ENCODE measurements around the gene OXNAD1. TPM values are rescaled to one million over a fixed set of nuclear protein-coding genes. Genes with fewer than 3 reads are reported as not detected.

Gene OXNAD1
- total and polyA plus RNA-seq, 2 donors (not counting 1 experiment from before 2014, with no cell fraction given), result 6.4 to 10.4 TPM

DNA sequence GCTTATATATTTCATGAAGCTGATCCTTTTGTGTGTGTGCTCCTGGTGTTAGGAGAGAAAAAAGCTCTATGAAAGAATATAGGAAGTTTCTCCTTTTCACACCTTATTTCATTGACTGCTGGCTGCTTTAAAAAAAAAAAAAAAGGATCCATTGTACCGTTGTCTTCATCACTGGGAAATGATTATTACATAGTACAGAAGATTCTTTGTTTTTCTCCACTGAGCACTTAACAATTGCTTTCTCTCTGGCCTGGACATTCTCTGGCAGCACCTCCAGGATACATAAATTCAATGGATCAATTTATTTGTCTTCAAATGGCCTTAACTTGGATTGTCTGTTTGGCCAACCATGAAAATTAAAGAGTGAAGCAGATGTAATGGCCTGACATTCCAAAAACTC, 37.4 kb upstream of the OXNAD1 start:
- Histone ChIP-seq H3K36me3 (ENCODE audit: control insufficient read depth, insufficient read depth, low read length) (no peaks in the 10 kb centered on the region), H3K9me3 (ENCODE audit: control insufficient read depth, insufficient read depth, low read depth, low read length) (no peaks in the 10 kb centered on the region), H3K27me3 (ENCODE audit: control insufficient read depth, insufficient read depth, low read length) (no peaks in the 10 kb centered on the region), H3K4me1 (ENCODE audit: control insufficient read depth, extremely low read depth, insufficient read depth, low read length) (no peaks in the 10 kb centered on the region), H2AFZ (ENCODE audit: low read length) (no peak overlapping the region), H3K4me3 (replicated peaks in 1 of 4; ENCODE audit: control extremely low read depth in 1 of 4, insufficient read depth in 1 of 4, low read depth in 3 of 4, low read length in 4 of 4) (no peak overlapping the region), H4K20me1 (ENCODE audit: control insufficient read depth, extremely low read depth, insufficient read depth, low read length) (no peaks in the 10 kb centered on the region), H3K27ac (ENCODE audit: insufficient read depth, low read length) (no peak overlapping the region), H3K79me2 (ENCODE audit: control insufficient read depth, insufficient read depth, low read length) (no peaks in the 10 kb centered on the region), H3K4me2 (ENCODE audit: extremely low read depth, insufficient read depth, low read length) (no peak overlapping the region), H3K9ac (ENCODE audit: insufficient read depth, low read length) (no peak overlapping the region)
- no peak for TF ChIP-seq EZH2 (IDR thresholded peaks at IDR 0.05; ENCODE audit: low read length, missing control alignments)
- TF ChIP-seq, protein P1, sequence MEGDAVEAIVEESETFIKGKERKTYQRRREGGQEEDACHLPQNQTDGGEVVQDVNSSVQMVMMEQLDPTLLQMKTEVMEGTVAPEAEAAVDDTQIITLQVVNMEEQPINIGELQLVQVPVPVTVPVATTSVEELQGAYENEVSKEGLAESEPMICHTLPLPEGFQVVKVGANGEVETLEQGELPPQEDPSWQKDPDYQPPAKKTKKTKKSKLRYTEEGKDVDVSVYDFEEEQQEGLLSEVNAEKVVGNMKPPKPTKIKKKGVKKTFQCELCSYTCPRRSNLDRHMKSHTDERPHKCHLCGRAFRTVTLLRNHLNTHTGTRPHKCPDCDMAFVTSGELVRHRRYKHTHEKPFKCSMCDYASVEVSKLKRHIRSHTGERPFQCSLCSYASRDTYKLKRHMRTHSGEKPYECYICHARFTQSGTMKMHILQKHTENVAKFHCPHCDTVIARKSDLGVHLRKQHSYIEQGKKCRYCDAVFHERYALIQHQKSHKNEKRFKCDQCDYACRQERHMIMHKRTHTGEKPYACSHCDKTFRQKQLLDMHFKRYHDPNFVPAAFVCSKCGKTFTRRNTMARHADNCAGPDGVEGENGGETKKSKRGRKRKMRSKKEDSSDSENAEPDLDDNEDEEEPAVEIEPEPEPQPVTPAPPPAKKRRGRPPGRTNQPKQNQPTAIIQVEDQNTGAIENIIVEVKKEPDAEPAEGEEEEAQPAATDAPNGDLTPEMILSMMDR (conservative IDR thresholded peaks at IDR 0.05 in 1 of 2, IDR thresholded peaks at IDR 0.05 in 1 of 2; ENCODE audit: low read depth in 1 of 2, low read length in 2 of 2), result no peak
- DNase-seq (ENCODE audit: low read depth in 2 of 2), result no peak

DNA sequence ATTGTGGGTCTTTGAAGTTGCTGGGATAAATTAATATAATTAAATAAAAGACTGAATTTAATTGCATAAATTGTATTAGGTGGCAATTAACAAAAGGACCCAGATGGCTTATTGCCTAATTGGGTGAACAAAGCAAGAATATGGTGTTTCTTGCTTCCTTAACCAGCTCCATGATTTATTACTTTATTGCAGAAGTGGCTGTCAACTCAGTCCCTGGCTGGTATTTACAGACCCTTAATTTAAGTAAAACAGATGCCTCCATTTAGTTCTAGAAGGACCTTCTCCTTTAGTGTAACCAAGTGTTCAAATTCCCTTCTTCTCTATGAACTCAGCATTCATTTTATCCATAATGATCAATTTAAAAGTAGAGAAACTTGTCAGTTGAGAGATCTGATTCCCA, 35.3 kb upstream of the OXNAD1 start:
- Histone ChIP-seq H3K9me3 (ENCODE audit: control insufficient read depth, insufficient read depth, low read depth, low read length) (no peaks in the 10 kb centered on the region), H3K27ac (ENCODE audit: insufficient read depth, low read length) (no peak overlapping the region), H3K36me3 (ENCODE audit: control insufficient read depth, insufficient read depth, low read length) (no peaks in the 10 kb centered on the region), H2AFZ (ENCODE audit: low read length) (no peak overlapping the region), H3K27me3 (ENCODE audit: control insufficient read depth, insufficient read depth, low read length) (no peaks in the 10 kb centered on the region), H3K9ac (ENCODE audit: insufficient read depth, low read length) (no peak overlapping the region), H3K79me2 (ENCODE audit: control insufficient read depth, insufficient read depth, low read length) (no peaks in the 10 kb centered on the region), H3K4me1 (ENCODE audit: control insufficient read depth, extremely low read depth, insufficient read depth, low read length) (no peaks in the 10 kb centered on the region), H3K4me2 (ENCODE audit: extremely low read depth, insufficient read depth, low read length) (no peak overlapping the region), H3K4me3 (replicated peaks in 1 of 4; ENCODE audit: control extremely low read depth in 1 of 4, insufficient read depth in 1 of 4, low read depth in 3 of 4, low read length in 4 of 4) (no peak overlapping the region), H4K20me1 (ENCODE audit: control insufficient read depth, extremely low read depth, insufficient read depth, low read length) (no peaks in the 10 kb centered on the region)
- TF ChIP-seq, protein P1 (conservative IDR thresholded peaks at IDR 0.05 in 1 of 2, IDR thresholded peaks at IDR 0.05 in 1 of 2; ENCODE audit: low read depth in 1 of 2, low read length in 2 of 2), result no peak
- TF ChIP-seq EZH2 (IDR thresholded peaks at IDR 0.05; ENCODE audit: low read length, missing control alignments), result no peak
- no peak for DNase-seq (ENCODE audit: low read depth in 2 of 2)

DNA sequence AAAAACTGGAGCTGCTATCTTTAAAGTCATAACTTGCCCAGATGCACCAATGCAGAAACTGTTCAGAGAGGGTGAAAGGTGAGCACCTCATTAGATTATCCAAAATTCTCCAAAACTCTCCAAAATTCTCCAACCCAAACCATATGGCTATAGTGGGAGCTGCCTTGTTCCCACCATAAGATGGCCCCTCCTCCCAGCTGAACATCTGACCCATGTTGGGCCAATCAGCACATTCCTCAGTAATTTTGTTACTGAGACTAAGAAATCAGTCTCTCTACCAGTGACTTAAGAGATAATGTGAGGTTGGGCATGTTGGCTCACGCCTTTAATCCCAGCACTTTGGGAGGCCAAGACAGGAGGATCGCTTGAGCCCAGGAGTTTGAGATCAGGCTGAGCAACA, 33.0 kb upstream of the OXNAD1 start:
- Histone ChIP-seq H3K27me3 (ENCODE audit: control insufficient read depth, insufficient read depth, low read length) (no peaks in the 10 kb centered on the region), H3K27ac (ENCODE audit: insufficient read depth, low read length) (no peak overlapping the region), H3K36me3 (ENCODE audit: control insufficient read depth, insufficient read depth, low read length) (no peaks in the 10 kb centered on the region), H3K4me2 (ENCODE audit: extremely low read depth, insufficient read depth, low read length) (no peak overlapping the region), H3K9me3 (ENCODE audit: control insufficient read depth, insufficient read depth, low read depth, low read length) (no peaks in the 10 kb centered on the region), H2AFZ (ENCODE audit: low read length) (no peak overlapping the region), H3K79me2 (ENCODE audit: control insufficient read depth, insufficient read depth, low read length) (no peaks in the 10 kb centered on the region), H3K9ac (ENCODE audit: insufficient read depth, low read length) (no peak overlapping the region), H3K4me1 (ENCODE audit: control insufficient read depth, extremely low read depth, insufficient read depth, low read length) (no peaks in the 10 kb centered on the region), H4K20me1 (ENCODE audit: control insufficient read depth, extremely low read depth, insufficient read depth, low read length) (no peaks in the 10 kb centered on the region), H3K4me3 (replicated peaks in 1 of 4; ENCODE audit: control extremely low read depth in 1 of 4, insufficient read depth in 1 of 4, low read depth in 3 of 4, low read length in 4 of 4) (no peak overlapping the region)
- no peak for DNase-seq (ENCODE audit: low read depth in 2 of 2)
- TF ChIP-seq, protein P1 (conservative IDR thresholded peaks at IDR 0.05 in 1 of 2, IDR thresholded peaks at IDR 0.05 in 1 of 2; ENCODE audit: low read depth in 1 of 2, low read length in 2 of 2), result no peak
- TF ChIP-seq EZH2 (IDR thresholded peaks at IDR 0.05; ENCODE audit: low read length, missing control alignments), result no peak
